Measurements from ENCODE around the gene NUP62. TPM values are rescaled to one million over a fixed set of nuclear protein-coding genes. Genes with fewer than 3 reads are reported as not detected.

The NUP62 gene
- polyA plus RNA-seq, 1 donor (not counting 4 experiments of a cell fraction or from before 2014, with no cell fraction given): 12.9 TPM

DNA sequence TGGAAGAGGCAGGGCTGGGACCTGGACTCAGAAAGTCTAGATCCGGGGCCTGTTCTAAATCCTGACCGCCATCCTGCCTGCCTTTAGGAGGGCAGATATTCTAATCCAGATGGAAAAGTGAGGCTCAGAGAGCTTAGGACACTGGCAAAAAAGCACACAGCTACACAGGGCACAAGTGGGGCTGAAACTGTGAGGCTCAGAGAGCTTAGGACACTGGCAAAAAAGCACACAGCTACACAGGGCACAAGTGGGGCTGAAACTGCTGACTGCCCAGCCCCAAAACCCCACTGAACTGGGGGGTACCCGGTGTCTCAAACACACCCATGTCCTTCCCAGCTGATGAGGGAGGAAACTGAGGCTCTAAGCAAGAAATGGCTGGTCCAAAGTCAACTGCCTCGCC is 54.1 kb downstream of the NUP62 start:
- Histone ChIP-seq H3K27ac (ENCODE audit: control insufficient read depth, insufficient read depth, low read length) (peak overlapping the region; percentile 100), H3K9me1 (ENCODE audit: control insufficient read depth, extremely low read depth, insufficient read depth, low read length) (no peaks in the 10 kb centered on the region), H3K9me3 (ENCODE audit: control insufficient read depth, low read depth, low read length) (no peaks in the 10 kb centered on the region), H3K9ac (ENCODE audit: control insufficient read depth, extremely low read depth, insufficient read depth, low read length) (peak overlapping the region; percentile 99), H4K20me1 (ENCODE audit: control insufficient read depth, extremely low read depth, insufficient read depth, low read length) (no peaks in the 10 kb centered on the region), H3K79me2 (ENCODE audit: control insufficient read depth, insufficient read depth, low read length) (peaks cover 36% of the 10 kb centered on the region), H3K36me3 (ENCODE audit: control insufficient read depth in 2 of 2, extremely low read depth in 1 of 2, insufficient read depth in 2 of 2, low read length in 2 of 2) (peaks cover 18 to 24% of the 10 kb centered on the region in 2 experiments), H3K4me1 (ENCODE audit: control insufficient read depth, extremely low read depth, insufficient read depth, low read length) (peaks cover 27% of the 10 kb centered on the region), H3K4me3 (ENCODE audit: control insufficient read depth in 2 of 3, extremely low read depth in 1 of 3, insufficient read depth in 2 of 3, low read depth in 1 of 3, low read length in 3 of 3) (peak overlapping the region; percentile 78 to 95 (median 92)), H3K4me2 (ENCODE audit: control insufficient read depth, extremely low read depth, insufficient read depth, low read depth, low read length) (peak overlapping the region; percentile 90), H2AFZ (ENCODE audit: control insufficient read depth, low read length) (no peak overlapping the region), H3K27me3 (ENCODE audit: control insufficient read depth, extremely low read depth, insufficient read depth, low read length) (no peaks in the 10 kb centered on the region)
- TF ChIP-seq EZH2 (IDR thresholded peaks at IDR 0.05; ENCODE audit: low read length): no peak
- TF ChIP-seq, protein P1, sequence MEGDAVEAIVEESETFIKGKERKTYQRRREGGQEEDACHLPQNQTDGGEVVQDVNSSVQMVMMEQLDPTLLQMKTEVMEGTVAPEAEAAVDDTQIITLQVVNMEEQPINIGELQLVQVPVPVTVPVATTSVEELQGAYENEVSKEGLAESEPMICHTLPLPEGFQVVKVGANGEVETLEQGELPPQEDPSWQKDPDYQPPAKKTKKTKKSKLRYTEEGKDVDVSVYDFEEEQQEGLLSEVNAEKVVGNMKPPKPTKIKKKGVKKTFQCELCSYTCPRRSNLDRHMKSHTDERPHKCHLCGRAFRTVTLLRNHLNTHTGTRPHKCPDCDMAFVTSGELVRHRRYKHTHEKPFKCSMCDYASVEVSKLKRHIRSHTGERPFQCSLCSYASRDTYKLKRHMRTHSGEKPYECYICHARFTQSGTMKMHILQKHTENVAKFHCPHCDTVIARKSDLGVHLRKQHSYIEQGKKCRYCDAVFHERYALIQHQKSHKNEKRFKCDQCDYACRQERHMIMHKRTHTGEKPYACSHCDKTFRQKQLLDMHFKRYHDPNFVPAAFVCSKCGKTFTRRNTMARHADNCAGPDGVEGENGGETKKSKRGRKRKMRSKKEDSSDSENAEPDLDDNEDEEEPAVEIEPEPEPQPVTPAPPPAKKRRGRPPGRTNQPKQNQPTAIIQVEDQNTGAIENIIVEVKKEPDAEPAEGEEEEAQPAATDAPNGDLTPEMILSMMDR (optimal IDR thresholded peaks at IDR 0.05 in 1 of 3, IDR thresholded peaks at IDR 0.05 in 1 of 3, conservative IDR thresholded peaks at IDR 0.05 in 1 of 3; ENCODE audit: extremely low read depth in 1 of 3, insufficient read depth in 2 of 3, low read length in 3 of 3): no peak
- DNase-seq (ENCODE audit: low read depth, low spot score) (no peak), FAIRE-seq (no peak)
- dilution Hi-C loops (cut with MboI; ENCODE audit: extremely low pct_ligation_motif_present, low sequenced_read_pairs): no loop called here

DNA sequence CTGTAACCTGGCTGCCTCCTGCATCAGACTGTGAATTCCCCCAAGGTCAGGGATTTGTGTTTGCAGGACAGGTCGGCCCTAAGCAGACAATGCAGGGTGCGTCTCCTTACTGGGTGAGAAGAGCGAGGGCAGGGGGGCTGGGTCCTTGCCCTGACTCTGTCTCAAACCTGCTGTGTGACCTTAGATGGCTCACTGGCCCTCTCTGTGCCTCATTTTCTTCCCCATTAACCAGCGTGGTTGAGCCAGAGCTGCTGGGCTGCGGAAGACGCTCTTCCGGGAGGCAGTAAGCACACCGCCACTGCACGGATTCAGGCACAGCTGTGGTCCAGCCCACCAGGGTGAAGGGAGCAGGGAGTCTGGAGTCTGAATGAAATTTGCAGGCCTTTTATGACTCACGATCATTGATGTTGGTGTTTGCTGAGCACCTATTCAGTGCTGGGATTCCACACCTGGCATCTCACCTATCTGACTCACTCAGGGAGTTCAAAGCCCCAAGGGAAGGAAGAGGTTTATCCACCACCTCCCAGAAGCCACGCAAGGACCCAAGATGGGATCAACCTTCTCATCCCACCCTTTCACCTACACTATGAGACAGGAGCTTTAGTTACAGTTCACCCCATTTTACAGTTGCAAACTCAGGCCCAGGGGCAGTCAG is 54.7 kb downstream of the NUP62 start:
- Histone ChIP-seq H3K27me3 (ENCODE audit: control insufficient read depth, extremely low read depth, insufficient read depth, low read length) (no peaks in the 10 kb centered on the region), H3K79me2 (ENCODE audit: control insufficient read depth, insufficient read depth, low read length) (peaks cover 36% of the 10 kb centered on the region), H2AFZ (ENCODE audit: control insufficient read depth, low read length) (no peak overlapping the region), H3K4me3 (ENCODE audit: control insufficient read depth in 2 of 3, extremely low read depth in 1 of 3, insufficient read depth in 2 of 3, low read depth in 1 of 3, low read length in 3 of 3) (peak overlapping the region in 2 of 3 experiments; percentile 50 to 92), H3K9ac (ENCODE audit: control insufficient read depth, extremely low read depth, insufficient read depth, low read length) (peak overlapping the region; percentile 99), H3K9me1 (ENCODE audit: control insufficient read depth, extremely low read depth, insufficient read depth, low read length) (no peaks in the 10 kb centered on the region), H3K27ac (ENCODE audit: control insufficient read depth, insufficient read depth, low read length) (peak overlapping the region; percentile 100), H4K20me1 (ENCODE audit: control insufficient read depth, extremely low read depth, insufficient read depth, low read length) (no peaks in the 10 kb centered on the region), H3K4me2 (ENCODE audit: control insufficient read depth, extremely low read depth, insufficient read depth, low read depth, low read length) (peak overlapping the region; percentile 90), H3K36me3 (ENCODE audit: control insufficient read depth in 2 of 2, extremely low read depth in 1 of 2, insufficient read depth in 2 of 2, low read length in 2 of 2) (peaks cover 18 to 24% of the 10 kb centered on the region in 2 experiments), H3K4me1 (ENCODE audit: control insufficient read depth, extremely low read depth, insufficient read depth, low read length) (peaks cover 30% of the 10 kb centered on the region), H3K9me3 (ENCODE audit: control insufficient read depth, low read depth, low read length) (no peaks in the 10 kb centered on the region)
- TF ChIP-seq, protein P1 (optimal IDR thresholded peaks at IDR 0.05 in 1 of 3, IDR thresholded peaks at IDR 0.05 in 1 of 3, conservative IDR thresholded peaks at IDR 0.05 in 1 of 3; ENCODE audit: extremely low read depth in 1 of 3, insufficient read depth in 2 of 3, low read length in 3 of 3): no peak
- no peak for TF ChIP-seq EZH2 (IDR thresholded peaks at IDR 0.05; ENCODE audit: low read length)
- dilution Hi-C loops (cut with MboI; ENCODE audit: extremely low pct_ligation_motif_present, low sequenced_read_pairs): no loop called here
- peak; percentile 32 for FAIRE-seq
- DNase-seq (ENCODE audit: low read depth, low spot score): peak; percentile 74

Data from keratinocyte (primary cell).